H9 (cell line): ENCODE results near the gene BAX. TPM values are rescaled to one million over a fixed set of nuclear protein-coding genes. Genes with fewer than 3 reads are reported as not detected.

ENCODE experiments used
- DNase-seq: peaks from one replicate; pipeline ENCODE4 v3.0.0-alpha.2; 2017
- H2AFZ ChIP-seq: one replicate; pipeline ENCODE4 v1.6.1; 2013; ENCODE audit warnings: mild to moderate bottlenecking, low read length, control low read depth, moderate library complexity
- H2AK5ac ChIP-seq: 2 replicates; pipeline ENCODE4 v1.6.1; 2013; ENCODE audit warnings: low read length, control low read depth, mixed read lengths; ENCODE audit not compliant: insufficient read length
- H2BK120ac ChIP-seq: one replicate; pipeline ENCODE4 v1.6.1; 2013; ENCODE audit warnings: low read depth, mild to moderate bottlenecking, low read length, control low read depth, inconsistent platforms; ENCODE audit not compliant: poor library complexity, severe bottlenecking
- H2BK12ac ChIP-seq: 2 replicates; pipeline ENCODE4 v1.6.1; 2013; ENCODE audit warnings: low read length, control low read depth, mixed read lengths, low read depth; ENCODE audit not compliant: insufficient read length
- H2BK15ac ChIP-seq: 2 replicates; pipeline ENCODE4 v1.6.1; 2013; ENCODE audit warnings: low read depth, low read length, control low read depth
- H2BK20ac ChIP-seq: one replicate; pipeline ENCODE4 v1.6.1; 2013; ENCODE audit warnings: low read depth, mild to moderate bottlenecking, low read length, control low read depth, inconsistent platforms; ENCODE audit not compliant: poor library complexity, severe bottlenecking
- H2BK5ac ChIP-seq: 2 replicates; pipeline ENCODE4 v1.6.1; 2013; ENCODE audit warnings: low read length, control low read depth, mixed read lengths; ENCODE audit not compliant: insufficient read length
- H3K14ac ChIP-seq: 2 replicates; pipeline ENCODE4 v1.6.1; 2013; ENCODE audit warnings: low read length, control low read depth; ENCODE audit not compliant: insufficient read depth
- H3K18ac ChIP-seq: 2 replicates; pipeline ENCODE4 v1.6.1; 2013; ENCODE audit warnings: low read depth, mild to moderate bottlenecking, mixed read lengths, low read length, control low read depth; ENCODE audit not compliant: insufficient read length
- H3K23ac ChIP-seq: 2 replicates; pipeline ENCODE4 v1.6.1; 2013; ENCODE audit warnings: low read length, control low read depth, mixed read lengths, low read depth; ENCODE audit not compliant: insufficient read length
- H3K23me2 ChIP-seq: 2 replicates; pipeline ENCODE4 v1.6.1; 2013; ENCODE audit warnings: low read depth, mild to moderate bottlenecking, mixed read lengths, low read length, control low read depth; ENCODE audit not compliant: insufficient read length, poor library complexity, severe bottlenecking
- H3K27ac ChIP-seq: 2 replicates; pipeline ENCODE4 v1.5.1; 2013; ENCODE audit warnings: low read length, control low read depth, mixed read lengths, low read depth; ENCODE audit not compliant: insufficient read length
- H3K27me3 ChIP-seq: 2 replicates; pipeline ENCODE4 v1.6.1; 2013; ENCODE audit warnings: low read length, control low read depth, inconsistent platforms; ENCODE audit not compliant: insufficient read depth
- H3K4ac ChIP-seq: 2 replicates; pipeline ENCODE4 v1.6.1; 2013; ENCODE audit warnings: low read depth, mild to moderate bottlenecking, control low read depth, inconsistent platforms, low read length, moderate library complexity
- H3K4me1 ChIP-seq: 2 replicates; pipeline ENCODE4 v1.6.1; 2013; ENCODE audit warnings: low read length, control low read depth, inconsistent platforms; ENCODE audit not compliant: insufficient read depth
- H3K4me2 ChIP-seq: 2 replicates; pipeline ENCODE4 v1.6.1; 2013; ENCODE audit warnings: low read length, control low read depth, mixed read lengths; ENCODE audit not compliant: insufficient read length, insufficient read depth
- H3K56ac ChIP-seq: 2 replicates; pipeline ENCODE4 v1.6.1; 2013; ENCODE audit warnings: low read depth, mild to moderate bottlenecking, mixed read lengths, low read length, control low read depth; ENCODE audit not compliant: insufficient read length
- H3K79me1 ChIP-seq: 2 replicates; pipeline ENCODE4 v1.6.1; 2013; ENCODE audit warnings: low read depth, mild to moderate bottlenecking, moderate library complexity, low read length, control low read depth, inconsistent platforms; ENCODE audit not compliant: insufficient read depth, poor library complexity, severe bottlenecking
- H3K79me2 ChIP-seq: 2 replicates; pipeline ENCODE4 v1.6.1; 2013; ENCODE audit warnings: low read length, control low read depth, inconsistent platforms; ENCODE audit not compliant: insufficient read depth
- H3K9ac ChIP-seq: 2 replicates; pipeline ENCODE4 v1.6.1; 2013; ENCODE audit warnings: low read length, control low read depth, mixed read lengths; ENCODE audit not compliant: insufficient read length; ENCODE audit errors: extremely low read depth
- H3K9me3 ChIP-seq: one replicate; pipeline ENCODE4 v1.6.1; 2013; ENCODE audit warnings: low read depth, low read length, inconsistent platforms; ENCODE audit not compliant: control insufficient read depth
- H3T11ph ChIP-seq: one replicate; pipeline ENCODE4 v1.6.1; 2013; ENCODE audit warnings: mild to moderate bottlenecking, low read length, control low read depth, inconsistent platforms
- H4K20me1 ChIP-seq: one replicate; pipeline ENCODE4 v1.6.1; 2013; ENCODE audit not compliant: control insufficient read depth, insufficient read length, insufficient read depth
- H4K5ac ChIP-seq: 2 replicates; pipeline ENCODE4 v1.6.1; 2013; ENCODE audit warnings: low read depth, mild to moderate bottlenecking, mixed read lengths, low read length, control low read depth; ENCODE audit not compliant: insufficient read length
- H4K8ac ChIP-seq: replicated peaks from 2 replicates; pipeline ENCODE4 v1.6.1; 2013; ENCODE audit warnings: low read length, control low read depth, mixed read lengths, low read depth; ENCODE audit not compliant: insufficient read length
- H4K91ac ChIP-seq: 2 replicates; pipeline ENCODE4 v1.6.1; 2013; ENCODE audit warnings: low read depth, mild to moderate bottlenecking, moderate library complexity, mixed read lengths, low read length, control low read depth; ENCODE audit not compliant: insufficient read length
- H3K27ac Mint-ChIP-seq, 3 experiments: 2 replicates in 2 of 3; 3 replicates in 1 of 3; pipeline ENCODE4 v1.8.0; 2020 to 2021; ENCODE audit warnings: mixed read lengths in 3 of 3, mild to moderate bottlenecking in 1 of 3, moderate library complexity in 1 of 3
- H3K27me3 Mint-ChIP-seq: 2 replicates; pipeline ENCODE4 v1.8.0; 2021; ENCODE audit warnings: low read depth, mild to moderate bottlenecking, moderate library complexity, mixed read lengths
- H3K36me3 Mint-ChIP-seq, 3 experiments: 2 replicates in 2 of 3; 3 replicates in 1 of 3; pipeline ENCODE4 v1.8.0; 2020 to 2021; ENCODE audit warnings: low read depth in 3 of 3, mixed read lengths in 3 of 3; ENCODE audit not compliant: insufficient read depth in 1 of 3
- H3K4me1 Mint-ChIP-seq, 2 experiments: 2 replicates each; pipeline ENCODE4 v1.8.0; 2020; ENCODE audit warnings: mixed read lengths in 2 of 2
- H3K4me3 Mint-ChIP-seq, 2 experiments: 2 replicates in 1 of 2; 3 replicates in 1 of 2; pipeline ENCODE4 v1.8.0; 2020 to 2021; ENCODE audit warnings: mild to moderate bottlenecking in 2 of 2, mixed read lengths in 2 of 2, moderate library complexity in 1 of 2
- H3K9me3 Mint-ChIP-seq, 2 experiments: 2 replicates in 1 of 2; 3 replicates in 1 of 2; pipeline ENCODE4 v1.8.0; 2020; ENCODE audit warnings: mild to moderate bottlenecking in 2 of 2, mixed read lengths in 2 of 2, moderate library complexity in 1 of 2
- WGBS: extraction: QIAGEN DNeasy Blood & Tissue Kit; methylation state at CpG from one replicate; pipeline ENCODE4 v1.1.7; 2013; ENCODE audit warnings: missing lambda C conversion rate, low lambda C conversion rate, mixed read lengths; ENCODE audit not compliant: insufficient read length; ENCODE audit errors: extremely low coverage; 5-methylcytosine and 5-hydroxymethylcytosine counted together
- total RNA-seq: library from RNA; stranded (reverse); gene quantifications from 2 replicates; pipeline ENCODE4 v1.2.1, GENCODE V29; 2021
- TF ChIP-seq, protein P1 (sequence below): fragments of 200-600 bp; sonication (generic); conservative IDR thresholded peaks from 3 replicates; pipeline ENCODE4 v1.8.0; 2021; ENCODE audit warnings: antibody characterized with exemption, mild to moderate bottlenecking

BAX gene
- total RNA-seq, 1 experiment from 2014 or later: 310 TPM

DNA sequence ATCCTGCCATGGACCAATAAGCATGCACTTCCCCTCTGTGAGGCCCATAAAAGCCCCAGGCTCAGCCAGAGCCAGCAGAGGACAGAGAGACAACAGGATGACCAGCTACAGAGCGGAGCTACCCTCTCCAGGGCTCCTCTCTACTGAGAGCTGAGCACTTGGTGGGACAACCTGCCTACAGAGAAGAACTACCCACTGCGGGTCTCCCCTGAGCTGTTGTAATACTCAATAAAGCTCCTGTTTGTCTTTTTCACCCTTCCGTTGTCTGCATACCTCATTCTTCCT is 7.5 kb upstream of the BAX start:
- no peak overlapping the region for H4K8ac ChIP-seq
- H3K23me2 ChIP-seq: no peaks in the 10 kb centered on the region
- Mint-ChIP-seq H3K9me3 (no peaks in the 10 kb centered on the region; a peak in 2 of 5 replicates), H3K36me3 (peaks cover 0 to 1% (median 0%) of the 10 kb centered on the region in 3 experiments; a peak in 2 of 7 replicates), H3K27ac (no peak overlapping the region), H3K4me1 (no peaks in the 10 kb centered on the region), H3K27me3 (peaks cover 12% of the 10 kb centered on the region), H3K4me3 (no peak overlapping the region)
- H3K23ac ChIP-seq: no peak overlapping the region
- no peak overlapping the region for H3K27ac ChIP-seq
- H3K18ac ChIP-seq: no peak overlapping the region
- no peak overlapping the region for H4K5ac ChIP-seq
- no peak overlapping the region for H2BK5ac ChIP-seq
- H2BK20ac ChIP-seq: no peak overlapping the region
- no peak for DNase-seq
- H3K4me2 ChIP-seq: no peak overlapping the region
- H3K79me2 ChIP-seq: no peaks in the 10 kb centered on the region
- H3K27me3 ChIP-seq: no peaks in the 10 kb centered on the region
- H3T11ph ChIP-seq: no peak overlapping the region
- no peaks in the 10 kb centered on the region for H3K9me3 ChIP-seq
- H2BK120ac ChIP-seq: no peak overlapping the region
- H2AK5ac ChIP-seq: no peak overlapping the region
- no peak overlapping the region for H2BK15ac ChIP-seq
- no peaks in the 10 kb centered on the region for H3K79me1 ChIP-seq
- no peak overlapping the region for H2BK12ac ChIP-seq
- no CpG with 5 or more reads among the region's 3 CpGs for WGBS
- no peaks in the 10 kb centered on the region for H4K20me1 ChIP-seq
- no peak overlapping the region for H3K4ac ChIP-seq
- TF ChIP-seq, protein P1, sequence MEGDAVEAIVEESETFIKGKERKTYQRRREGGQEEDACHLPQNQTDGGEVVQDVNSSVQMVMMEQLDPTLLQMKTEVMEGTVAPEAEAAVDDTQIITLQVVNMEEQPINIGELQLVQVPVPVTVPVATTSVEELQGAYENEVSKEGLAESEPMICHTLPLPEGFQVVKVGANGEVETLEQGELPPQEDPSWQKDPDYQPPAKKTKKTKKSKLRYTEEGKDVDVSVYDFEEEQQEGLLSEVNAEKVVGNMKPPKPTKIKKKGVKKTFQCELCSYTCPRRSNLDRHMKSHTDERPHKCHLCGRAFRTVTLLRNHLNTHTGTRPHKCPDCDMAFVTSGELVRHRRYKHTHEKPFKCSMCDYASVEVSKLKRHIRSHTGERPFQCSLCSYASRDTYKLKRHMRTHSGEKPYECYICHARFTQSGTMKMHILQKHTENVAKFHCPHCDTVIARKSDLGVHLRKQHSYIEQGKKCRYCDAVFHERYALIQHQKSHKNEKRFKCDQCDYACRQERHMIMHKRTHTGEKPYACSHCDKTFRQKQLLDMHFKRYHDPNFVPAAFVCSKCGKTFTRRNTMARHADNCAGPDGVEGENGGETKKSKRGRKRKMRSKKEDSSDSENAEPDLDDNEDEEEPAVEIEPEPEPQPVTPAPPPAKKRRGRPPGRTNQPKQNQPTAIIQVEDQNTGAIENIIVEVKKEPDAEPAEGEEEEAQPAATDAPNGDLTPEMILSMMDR: no peak
- H3K14ac ChIP-seq: no peak overlapping the region
- H3K4me1 ChIP-seq: no peaks in the 10 kb centered on the region
- H3K56ac ChIP-seq: no peak overlapping the region
- H4K91ac ChIP-seq: no peak overlapping the region
- no peak overlapping the region for H2AFZ ChIP-seq
- no peak overlapping the region for H3K9ac ChIP-seq
